Breast epithelium (tissue), 4 donors: ENCODE results near the gene ADGRL3. TPM values are rescaled to one million over a fixed set of nuclear protein-coding genes. Genes with fewer than 3 reads are reported as not detected.

Experiments
- DNase-seq, 2 donors: peaks; one replicate each; pipeline ENCODE4 v3.0.0-alpha.2; 2019; ENCODE audit warnings: low spot score in 2 of 2
- H3K27ac ChIP-seq, 2 donors: fragments of 200-600 bp; sonication (generic) in 1 of 2; one replicate each; pipeline ENCODE4 v1.5.1; 2016 to 2019; ENCODE audit warnings: mild to moderate bottlenecking in 1 of 2
- H3K27me3 ChIP-seq, 2 donors: fragments of 200-600 bp; sonication (generic) in 1 of 2; one replicate each; pipeline versions ENCODE4 v1.5.1 to v1.6.0; 2017 to 2019; ENCODE audit warnings: control low read depth in 1 of 2, mild to moderate bottlenecking in 1 of 2
- H3K36me3 ChIP-seq: fragments of 200-600 bp; one replicate; pipeline ENCODE4 v1.5.1; 2019
- H3K4me1 ChIP-seq, 2 donors: fragments of 200-600 bp; sonication (generic); one replicate each; pipeline ENCODE4 v1.5.1; 2016 to 2019; ENCODE audit warnings: control low read depth in 1 of 2
- H3K4me3 ChIP-seq, 3 donors: fragments of 200-600 bp; sonication (generic); 1 replicate in 2 of 3; 2 replicates in 1 of 3; pipeline ENCODE4 v1.5.1; 2016 to 2019; ENCODE audit warnings: mild to moderate bottlenecking in 3 of 3, moderate library complexity in 2 of 3
- H3K9me3 ChIP-seq, 2 donors: fragments of 200-600 bp; sonication (generic) in 1 of 2; one replicate each; pipeline ENCODE4 v1.5.1; 2016 to 2019; ENCODE audit warnings: control low read depth in 1 of 2
- CTCF ChIP-seq, 3 donors: fragments of 450-650 bp; IDR thresholded peaks; one replicate each; pipeline ENCODE4 v1.5.1; 2016 to 2017; ENCODE audit warnings: antibody characterized with exemption in 3 of 3, mild to moderate bottlenecking in 3 of 3, moderate library complexity in 3 of 3
- POLR2A ChIP-seq: fragments of 450-650 bp; IDR thresholded peaks from one replicate; pipeline ENCODE4 v1.6.1; 2016; ENCODE audit warnings: antibody characterized with exemption, mild to moderate bottlenecking, moderate library complexity
- POLR2AphosphoS5 ChIP-seq, 3 donors: sonication (generic); formaldehyde crosslinking; IDR thresholded peaks; one replicate each; pipeline ENCODE4 v1.6.1; 2017; ENCODE audit warnings: antibody characterized with exemption in 3 of 3
- intact Hi-C: fragments of 100-400 bp; cut with DNase I; formaldehyde crosslinking; loops from one replicate; pipeline ENCODE4 v1.15.1; 2023; ENCODE audit warnings: low total_unique reads
- total RNA-seq, 3 donors: library from RNA; depleted of rRNA; stranded (reverse); fragments of >200 nt; gene quantifications; one replicate each; pipeline ENCODE4 v1.1.0, GENCODE V29; 2016

Gene ADGRL3
- total RNA-seq, 3 donors from 2014 or later = 4.2 to 8.2 (median 6.6) TPM

- TF ChIP-seq POLR2A (no peak), POLR2AphosphoS5 (IDR thresholded peaks at IDR 0.05) (no peak)
- no peak overlapping the region for H3K27ac ChIP-seq
- no peaks in the 10 kb centered on the region for H3K9me3 ChIP-seq
- H3K36me3 ChIP-seq = no peaks in the 10 kb centered on the region
- H3K4me3 ChIP-seq = no peak overlapping the region
- H3K4me1 ChIP-seq = no peaks in the 10 kb centered on the region
- H3K27me3 ChIP-seq = no peaks in the 10 kb centered on the region
- no peak for DNase-seq
- intact Hi-C loops = no loop called here
Observed at GRCh38 chr4:61657016-61657415, 456.9 kb downstream of the ADGRL3 start.

- no peaks in the 10 kb centered on the region for H3K27me3 ChIP-seq
- H3K27ac ChIP-seq = no peak overlapping the region
- no peaks in the 10 kb centered on the region for H3K36me3 ChIP-seq
- peaks cover 6 to 9% of the 10 kb centered on the region in 2 donors for H3K9me3 ChIP-seq
- intact Hi-C loops = no loop called here
- TF ChIP-seq POLR2A = no peak
- TF ChIP-seq CTCF (IDR thresholded peaks at IDR 0.05) = no peak
- TF ChIP-seq POLR2AphosphoS5 (IDR thresholded peaks at IDR 0.05) = no peak
- DNase-seq = no peak
- no peak overlapping the region for H3K4me3 ChIP-seq
- no peaks in the 10 kb centered on the region for H3K4me1 ChIP-seq
Observed at GRCh38 chr4:61661960-61662359, 461.8 kb downstream of the ADGRL3 start.

- H3K27ac ChIP-seq = no peak overlapping the region
- H3K9me3 ChIP-seq = peaks cover 6 to 9% of the 10 kb centered on the region in 2 donors
- DNase-seq = no peak
- H3K36me3 ChIP-seq = no peaks in the 10 kb centered on the region
- no peaks in the 10 kb centered on the region for H3K4me1 ChIP-seq
- H3K4me3 ChIP-seq = no peak overlapping the region
- no peaks in the 10 kb centered on the region for H3K27me3 ChIP-seq
- intact Hi-C loops = no loop called here
- no peak for TF ChIP-seq POLR2A
- TF ChIP-seq CTCF (IDR thresholded peaks at IDR 0.05) = no peak
- no peak for TF ChIP-seq POLR2AphosphoS5 (IDR thresholded peaks at IDR 0.05)
Observed at GRCh38 chr4:61662362-61662761, 462.2 kb downstream of the ADGRL3 start.

GRCh38 chr4:61663310-61663709, 463.2 kb downstream of the ADGRL3 start:
- intact Hi-C loops = no loop called here
- TF ChIP-seq POLR2A (no peak), CTCF (IDR thresholded peaks at IDR 0.05) (no peak), POLR2AphosphoS5 (IDR thresholded peaks at IDR 0.05) (no peak)

GRCh38 chr4:61665649-61666048, 465.5 kb downstream of the ADGRL3 start:
- no peaks in the 10 kb centered on the region for H3K27me3 ChIP-seq
- H3K4me1 ChIP-seq = no peaks in the 10 kb centered on the region
- no peak for DNase-seq
- intact Hi-C loops = no loop called here
- no peaks in the 10 kb centered on the region for H3K36me3 ChIP-seq
- H3K4me3 ChIP-seq = no peak overlapping the region
- no peak overlapping the region for H3K27ac ChIP-seq
- H3K9me3 ChIP-seq = peaks cover 9 to 15% of the 10 kb centered on the region in 2 donors
- TF ChIP-seq CTCF (IDR thresholded peaks at IDR 0.05) (no peak), POLR2AphosphoS5 (IDR thresholded peaks at IDR 0.05) (no peak)

More at GRCh38 chr4:61663310-61663709, 463.2 kb downstream of the ADGRL3 start:
- Histone ChIP-seq H3K27ac (no peak overlapping the region), H3K9me3 (peaks cover 6 to 9% of the 10 kb centered on the region in 2 donors), H3K4me1 (no peaks in the 10 kb centered on the region), H3K36me3 (no peaks in the 10 kb centered on the region), H3K27me3 (no peaks in the 10 kb centered on the region), H3K4me3 (no peak overlapping the region)
- DNase-seq = no peak

GRCh38 chr4:61666244-61666643, 466.1 kb downstream of the ADGRL3 start:
- Histone ChIP-seq H3K9me3 (peaks cover 9 to 18% of the 10 kb centered on the region in 2 donors), H3K4me3 (no peak overlapping the region), H3K27ac (no peak overlapping the region), H3K4me1 (no peaks in the 10 kb centered on the region), H3K27me3 (no peaks in the 10 kb centered on the region), H3K36me3 (no peaks in the 10 kb centered on the region)
- DNase-seq = no peak
- intact Hi-C loops = no loop called here
- no peak for TF ChIP-seq POLR2AphosphoS5 (IDR thresholded peaks at IDR 0.05)
- no peak for TF ChIP-seq CTCF (IDR thresholded peaks at IDR 0.05)
- no peak for TF ChIP-seq POLR2A
